ENCODE data around the gene RPL28.

RPL28 gene

DNA sequence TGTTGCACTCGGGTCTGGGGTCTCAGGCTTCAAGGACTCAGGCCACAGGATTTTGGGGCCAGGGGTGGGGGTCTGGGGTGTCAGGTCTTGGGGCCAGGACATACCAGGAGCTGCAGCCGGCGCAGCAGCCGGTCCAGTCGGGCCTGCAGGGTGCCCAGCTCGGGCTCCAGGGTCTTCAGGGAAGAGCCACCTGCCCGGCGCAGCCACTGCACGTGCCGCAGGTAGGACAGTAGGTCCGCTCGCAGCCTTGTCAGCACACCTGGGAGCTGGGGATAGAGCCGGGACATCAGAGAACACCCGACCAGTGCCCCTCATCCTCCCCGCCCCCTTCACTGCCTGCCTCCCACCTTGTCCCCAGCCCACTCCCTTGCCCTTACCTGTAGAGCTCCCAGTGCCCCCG lies 17.6 kb upstream of the RPL28 start:
- H3K4me1 ChIP-seq (ENCODE audit: control insufficient read depth, insufficient read depth, low read length): peaks cover 19% of the 10 kb centered on the region
- no peak overlapping the region for H3K4me3 ChIP-seq (ENCODE audit: low read depth, low read length)
- H3K27me3 ChIP-seq (ENCODE audit: control insufficient read depth, insufficient read depth, low read length): peaks cover 42% of the 10 kb centered on the region
- no peaks in the 10 kb centered on the region for H3K36me3 ChIP-seq (ENCODE audit: control insufficient read depth, insufficient read depth, low read length)
- no peaks in the 10 kb centered on the region for H3K9me3 ChIP-seq (ENCODE audit: control insufficient read depth, insufficient read depth, low read length)
- no peak overlapping the region for H3K27ac ChIP-seq (ENCODE audit: low read depth, low read length)
- no peak overlapping the region for H3K9ac ChIP-seq (ENCODE audit: low read depth, low read length)

- H3K9ac ChIP-seq (ENCODE audit: low read depth, low read length): no peak overlapping the region
Measured at GRCh38 chr19:55368701-55369563, 16.8 kb upstream of the RPL28 start.

GRCh38 chr19:55369653-55370304 lies 16.0 kb upstream of the RPL28 start:
- H3K9ac ChIP-seq (ENCODE audit: low read depth, low read length): no peak overlapping the region
- H3K27ac ChIP-seq (ENCODE audit: low read depth, low read length): peak overlapping the region; percentile 47
- peak overlapping the region; percentile 65 for H3K4me3 ChIP-seq (ENCODE audit: low read depth, low read length)
- H3K4me1 ChIP-seq (ENCODE audit: control insufficient read depth, insufficient read depth, low read length): peaks cover 25% of the 10 kb centered on the region
- no peaks in the 10 kb centered on the region for H3K36me3 ChIP-seq (ENCODE audit: control insufficient read depth, insufficient read depth, low read length)
- peaks cover 43% of the 10 kb centered on the region for H3K27me3 ChIP-seq (ENCODE audit: control insufficient read depth, insufficient read depth, low read length)
- H3K9me3 ChIP-seq (ENCODE audit: control insufficient read depth, insufficient read depth, low read length): no peaks in the 10 kb centered on the region

More at GRCh38 chr19:55368701-55369563, 16.8 kb upstream of the RPL28 start:
- no peaks in the 10 kb centered on the region for H3K36me3 ChIP-seq (ENCODE audit: control insufficient read depth, insufficient read depth, low read length)
- H3K4me1 ChIP-seq (ENCODE audit: control insufficient read depth, insufficient read depth, low read length): peaks cover 22% of the 10 kb centered on the region
- no peaks in the 10 kb centered on the region for H3K9me3 ChIP-seq (ENCODE audit: control insufficient read depth, insufficient read depth, low read length)
- peak overlapping the region; percentile 62 for H3K4me3 ChIP-seq (ENCODE audit: low read depth, low read length)
- H3K27me3 ChIP-seq (ENCODE audit: control insufficient read depth, insufficient read depth, low read length): peaks cover 42% of the 10 kb centered on the region
- no peak overlapping the region for H3K27ac ChIP-seq (ENCODE audit: low read depth, low read length)

- Histone ChIP-seq H3K27ac (ENCODE audit: low read depth, low read length) (peak within 1 kb of the TSS; percentile 47), H3K9ac (ENCODE audit: low read depth, low read length) (no peak within 1 kb of the TSS), H3K36me3 (ENCODE audit: control insufficient read depth, insufficient read depth, low read length) (no peaks in the 10 kb centered on the region), H3K9me3 (ENCODE audit: control insufficient read depth, insufficient read depth, low read length) (no peaks in the 10 kb centered on the region), H3K4me1 (ENCODE audit: control insufficient read depth, insufficient read depth, low read length) (peaks cover 28% of the 10 kb centered on the region), H3K27me3 (ENCODE audit: control insufficient read depth, insufficient read depth, low read length) (peaks cover 43% of the 10 kb centered on the region), H3K4me3 (ENCODE audit: low read depth, low read length) (peak within 1 kb of the TSS; percentile 65)
Measured at GRCh38 chr19:55370305-55370988, 15.3 kb upstream of the RPL28 start, which contains the start of gene IL11. Gene IL11, minus strand, starts transcription at chr19:55370463. Its CDS starts 153 bp downstream, at chr19:55370310.

DNA sequence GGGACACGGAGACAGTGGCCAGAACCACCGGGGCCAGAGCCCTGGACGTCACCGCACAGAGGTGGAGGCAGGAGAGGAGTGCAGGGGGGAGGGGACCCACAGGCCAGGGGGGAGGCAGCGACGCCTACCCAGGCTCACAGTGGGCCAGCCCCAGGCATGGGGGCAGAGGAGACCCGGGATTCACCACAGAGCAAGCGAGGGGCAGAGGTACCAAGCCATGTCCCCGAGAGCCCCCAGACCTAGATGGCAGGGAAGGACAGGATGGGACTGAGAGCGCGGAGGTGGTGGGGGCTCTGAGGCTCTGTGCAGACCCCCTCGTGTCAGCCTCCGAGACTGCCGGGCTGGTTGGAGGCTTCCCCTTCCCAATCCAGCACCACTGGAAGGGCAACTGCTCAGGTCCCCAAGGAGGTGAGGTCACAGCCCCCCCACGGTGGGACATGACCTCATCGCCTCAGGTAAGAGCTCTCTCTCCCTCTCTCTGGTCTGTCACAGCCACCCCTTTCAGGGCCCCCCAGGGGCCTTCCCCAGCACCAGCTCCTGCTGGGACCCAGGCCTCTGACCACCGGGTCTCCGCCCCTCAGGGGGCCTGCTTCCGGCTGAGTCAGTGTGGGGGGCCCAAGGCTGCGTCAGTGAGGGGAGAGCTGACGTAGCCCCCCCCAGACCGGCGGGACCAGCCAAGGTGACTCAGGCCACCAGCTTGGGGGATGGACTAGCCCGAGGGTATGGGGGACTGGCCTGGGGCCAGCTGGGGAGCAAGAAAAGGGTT lies 13.2 kb upstream of the RPL28 start:
- Histone ChIP-seq H3K4me1 (ENCODE audit: control insufficient read depth, insufficient read depth, low read length) (peaks cover 43% of the 10 kb centered on the region), H3K27ac (ENCODE audit: low read depth, low read length) (no peak overlapping the region)

GRCh38 chr19:55373306-55373992 lies 12.3 kb upstream of the RPL28 start:
- Histone ChIP-seq H3K36me3 (ENCODE audit: control insufficient read depth, insufficient read depth, low read length) (no peaks in the 10 kb centered on the region), H3K9ac (ENCODE audit: low read depth, low read length) (no peak overlapping the region), H3K4me1 (ENCODE audit: control insufficient read depth, insufficient read depth, low read length) (peaks cover 44% of the 10 kb centered on the region), H3K27ac (ENCODE audit: low read depth, low read length) (no peak overlapping the region), H3K27me3 (ENCODE audit: control insufficient read depth, insufficient read depth, low read length) (peaks cover 55% of the 10 kb centered on the region), H3K4me3 (ENCODE audit: low read depth, low read length) (0 out of 2 replicates have a peak overlapping the region, but pooled peaks have one; percentile 19), H3K9me3 (ENCODE audit: control insufficient read depth, insufficient read depth, low read length) (no peaks in the 10 kb centered on the region)

More for the DNA sequence above, 13.2 kb upstream of the RPL28 start:
- Histone ChIP-seq H3K27me3 (ENCODE audit: control insufficient read depth, insufficient read depth, low read length) (peaks cover 53% of the 10 kb centered on the region), H3K36me3 (ENCODE audit: control insufficient read depth, insufficient read depth, low read length) (no peaks in the 10 kb centered on the region), H3K4me3 (ENCODE audit: low read depth, low read length) (no peak overlapping the region), H3K9me3 (ENCODE audit: control insufficient read depth, insufficient read depth, low read length) (no peaks in the 10 kb centered on the region), H3K9ac (ENCODE audit: low read depth, low read length) (no peak overlapping the region)

- Histone ChIP-seq H3K27me3 (ENCODE audit: control insufficient read depth, insufficient read depth, low read length) (peaks cover 48% of the 10 kb centered on the region), H3K27ac (ENCODE audit: low read depth, low read length) (peak overlapping the region; percentile 64), H3K9me3 (ENCODE audit: control insufficient read depth, insufficient read depth, low read length) (no peaks in the 10 kb centered on the region), H3K4me1 (ENCODE audit: control insufficient read depth, insufficient read depth, low read length) (peaks cover 40% of the 10 kb centered on the region), H3K9ac (ENCODE audit: low read depth, low read length) (no peak overlapping the region), H3K4me3 (ENCODE audit: low read depth, low read length) (0 out of 2 replicates have a peak overlapping the region, but pooled peaks have one; percentile 19), H3K36me3 (ENCODE audit: control insufficient read depth, insufficient read depth, low read length) (no peaks in the 10 kb centered on the region)
Measured at GRCh38 chr19:55373993-55374757, 11.6 kb upstream of the RPL28 start.

- H3K4me3 ChIP-seq (ENCODE audit: low read depth, low read length): peak within 1 kb of the TSS; percentile 60
Measured at GRCh38 chr19:55376241-55376933, 9.3 kb upstream of the RPL28 start, which contains the start of gene TMEM190. Gene TMEM190, plus strand, starts transcription at chr19:55376826. Its CDS starts 28 bp downstream, at chr19:55376854.

More at GRCh38 chr19:55376241-55376933, 9.3 kb upstream of the RPL28 start, which contains the start of gene TMEM190:
- Histone ChIP-seq H3K9me3 (ENCODE audit: control insufficient read depth, insufficient read depth, low read length) (no peaks in the 10 kb centered on the region), H3K27me3 (ENCODE audit: control insufficient read depth, insufficient read depth, low read length) (peaks cover 37% of the 10 kb centered on the region), H3K4me1 (ENCODE audit: control insufficient read depth, insufficient read depth, low read length) (peaks cover 34% of the 10 kb centered on the region), H3K36me3 (ENCODE audit: control insufficient read depth, insufficient read depth, low read length) (no peaks in the 10 kb centered on the region), H3K9ac (ENCODE audit: low read depth, low read length) (no peak within 1 kb of the TSS), H3K27ac (ENCODE audit: low read depth, low read length) (peak within 1 kb of the TSS; percentile 12)
